GM23338 (cell line): ENCODE measurements around the gene KLHL5. TPM values are rescaled to one million over a fixed set of nuclear protein-coding genes. Genes with fewer than 3 reads are reported as not detected.

Source experiments
- ATAC-seq: fragments of 200-7000 bp; cut with Tn5 transposase; 3 replicates; pipeline ENCODE4 v1.9.1; 2020
- DNase-seq: peaks from one replicate; pipeline ENCODE4 v3.0.0-alpha.2; 2015; ENCODE audit warnings: low spot score
- H2AFZ ChIP-seq: fragments of 200-600 bp; sonication (generic); 2 replicates; pipeline ENCODE4 v1.8.0; 2016; ENCODE audit warnings: antibody characterized with exemption, mild to moderate bottlenecking, moderate library complexity
- H3F3A ChIP-seq: fragments of 200-600 bp; sonication (generic); replicated peaks from 2 replicates; pipeline ENCODE4 v1.8.0; 2017; ENCODE audit warnings: antibody characterized with exemption, mixed run types, low read depth
- H3K27ac ChIP-seq: fragments of 200-600 bp; sonication (generic); 2 replicates; pipeline ENCODE4 v1.6.1; 2016; ENCODE audit warnings: low read depth
- H3K27me3 ChIP-seq: fragments of 200-600 bp; sonication (generic); 2 replicates; pipeline ENCODE4 v1.8.0; 2016; ENCODE audit warnings: mild to moderate bottlenecking, mixed run types, moderate library complexity; ENCODE audit not compliant: insufficient read depth
- H3K36me3 ChIP-seq: fragments of 200-600 bp; sonication (generic); 2 replicates; pipeline ENCODE4 v1.8.0; 2016; ENCODE audit warnings: mild to moderate bottlenecking; ENCODE audit not compliant: insufficient read depth
- H3K4me1 ChIP-seq: fragments of 200-600 bp; sonication (generic); 2 replicates; pipeline ENCODE4 v1.8.0; 2016; ENCODE audit warnings: mild to moderate bottlenecking, moderate library complexity; ENCODE audit not compliant: insufficient read depth
- H3K4me2 ChIP-seq: fragments of 200-600 bp; sonication (generic); 2 replicates; pipeline ENCODE4 v1.7.1; 2017; ENCODE audit warnings: mixed run types
- H3K4me3 ChIP-seq: fragments of 200-600 bp; sonication (generic); 2 replicates; pipeline ENCODE4 v1.6.1; 2016; ENCODE audit warnings: mixed run types
- H3K79me2 ChIP-seq: fragments of 200-600 bp; sonication (generic); replicated peaks from 2 replicates; pipeline ENCODE4 v1.8.0; 2017; ENCODE audit warnings: mild to moderate bottlenecking; ENCODE audit not compliant: insufficient read depth
- H3K9me2 ChIP-seq: fragments of 200-600 bp; sonication (generic); 2 replicates; pipeline ENCODE4 v1.8.0; 2017; ENCODE audit not compliant: insufficient read depth
- H4K20me1 ChIP-seq: fragments of 200-600 bp; sonication (generic); replicated peaks from 2 replicates; pipeline ENCODE4 v1.8.0; 2017; ENCODE audit warnings: mild to moderate bottlenecking; ENCODE audit not compliant: insufficient read depth
- H3K27ac Mint-ChIP-seq: 2 replicates; pipeline ENCODE4 v1.8.0; 2020; ENCODE audit warnings: inconsistent platforms, mild to moderate bottlenecking, moderate library complexity, mixed read lengths
- H3K27me3 Mint-ChIP-seq: 3 replicates; pipeline ENCODE4 v1.8.0; 2022; ENCODE audit warnings: low read depth, mild to moderate bottlenecking, moderate library complexity, mixed read lengths, inconsistent platforms; ENCODE audit not compliant: insufficient read depth, poor library complexity
- H3K36me3 Mint-ChIP-seq: 3 replicates; pipeline ENCODE4 v1.8.0; 2021; ENCODE audit warnings: low read depth, mild to moderate bottlenecking, inconsistent platforms, moderate library complexity, mixed read lengths
- H3K4me1 Mint-ChIP-seq: 3 replicates; pipeline ENCODE4 v1.8.0; 2020; ENCODE audit warnings: mild to moderate bottlenecking, inconsistent platforms, mixed read lengths
- H3K4me3 Mint-ChIP-seq: 3 replicates; pipeline ENCODE4 v1.8.0; 2021; ENCODE audit warnings: moderate library complexity, mild to moderate bottlenecking, inconsistent platforms, mixed read lengths
- H3K9me3 Mint-ChIP-seq: 3 replicates; pipeline ENCODE4 v1.8.0; 2020; ENCODE audit warnings: moderate library complexity, mild to moderate bottlenecking, inconsistent platforms, mixed read lengths
- CREB1 ChIP-seq: fragments of 250-450 bp; sonication (Bioruptor Pico); IDR thresholded peaks from 2 replicates; pipeline ENCODE4 v1.5.0; 2020; ENCODE audit warnings: low read depth, mild to moderate bottlenecking, moderate library complexity
- EZH2 ChIP-seq: fragments of 200-600 bp; sonication (generic); IDR thresholded peaks from one replicate; pipeline ENCODE4 v1.8.0; 2017; ENCODE audit warnings: antibody characterized with exemption, mild to moderate bottlenecking, low read depth; ENCODE audit not compliant: unreplicated experiment
- EZH2phosphoT487 ChIP-seq: fragments of 200-600 bp; sonication (generic); IDR thresholded peaks from one replicate; pipeline ENCODE4 v1.8.1; 2018; ENCODE audit warnings: antibody characterized with exemption; ENCODE audit not compliant: unreplicated experiment
- JUNB ChIP-seq: IDR thresholded peaks from one replicate; pipeline ENCODE4 v1.6.1; 2016; ENCODE audit warnings: antibody characterized with exemption; ENCODE audit not compliant: unreplicated experiment
- NANOG ChIP-seq: IDR thresholded peaks from 2 replicates; pipeline ENCODE4 v1.6.1; 2016; ENCODE audit warnings: antibody characterized with exemption, borderline replicate concordance
- POLR2AphosphoS5 ChIP-seq: IDR thresholded peaks from 2 replicates; pipeline ENCODE4 v1.6.1; 2016; ENCODE audit warnings: antibody characterized with exemption, low read depth
- STAT1 ChIP-seq: IDR thresholded peaks from one replicate; pipeline ENCODE4 v1.6.1; 2016; ENCODE audit warnings: antibody characterized with exemption; ENCODE audit not compliant: unreplicated experiment
- ZNF114 ChIP-seq: fragments of 250-450 bp; sonication (Bioruptor Pico); IDR thresholded peaks from 2 replicates; pipeline ENCODE4 v1.5.0; 2020; ENCODE audit warnings: mild to moderate bottlenecking, moderate library complexity
- ZNF331 ChIP-seq: fragments of 250-450 bp; sonication (Bioruptor Pico); IDR thresholded peaks from 2 replicates; pipeline ENCODE4 v1.5.0; 2020; ENCODE audit warnings: low read depth, mild to moderate bottlenecking, moderate library complexity
- polyA plus RNA-seq: library from polyadenylated mRNA; unstranded; fragments of >200 nt; fragmentation: Nextera tagmentation; extraction: Ambion mirVana; gene quantifications from 2 replicates; pipeline ENCODE4 v1.2.1, GENCODE V29; 2016
- total RNA-seq: library from RNA; depleted of rRNA; stranded (reverse); fragments of >200 nt; shearing (Covaris generic); gene quantifications from 2 replicates; pipeline ENCODE4 v1.2.3, GENCODE V29; 2014
- TF ChIP-seq, protein P1 (sequence below): IDR thresholded peaks from one replicate; pipeline ENCODE4 v1.6.1; 2018; ENCODE audit warnings: antibody characterized with exemption; ENCODE audit not compliant: unreplicated experiment
- TF ChIP-seq, protein P2 (sequence below): fragments of 250-450 bp; sonication (Bioruptor Pico); IDR thresholded peaks from 2 replicates; pipeline ENCODE4 v1.5.0; 2020; ENCODE audit warnings: mild to moderate bottlenecking, moderate library complexity
- TF ChIP-seq, protein P3 (sequence below): IDR thresholded peaks from 2 replicates; pipeline ENCODE4 v1.6.1; 2016; ENCODE audit warnings: antibody characterized with exemption
- TF ChIP-seq, protein P4 (sequence below), 2 experiments: fragments of 200-600 bp in 1 of 2; sonication (generic) in 1 of 2; conservative IDR thresholded peaks; 2 replicates each; pipeline versions ENCODE4 v1.5.1 to v1.6.1; 2016 to 2017; ENCODE audit warnings: antibody characterized with exemption in 2 of 2, low read depth in 2 of 2, mild to moderate bottlenecking in 2 of 2, moderate library complexity in 1 of 2

The KLHL5 gene
- total and polyA plus RNA-seq, 2 experiments from 2014 or later, result 9.4 to 24.5 TPM

DNA sequence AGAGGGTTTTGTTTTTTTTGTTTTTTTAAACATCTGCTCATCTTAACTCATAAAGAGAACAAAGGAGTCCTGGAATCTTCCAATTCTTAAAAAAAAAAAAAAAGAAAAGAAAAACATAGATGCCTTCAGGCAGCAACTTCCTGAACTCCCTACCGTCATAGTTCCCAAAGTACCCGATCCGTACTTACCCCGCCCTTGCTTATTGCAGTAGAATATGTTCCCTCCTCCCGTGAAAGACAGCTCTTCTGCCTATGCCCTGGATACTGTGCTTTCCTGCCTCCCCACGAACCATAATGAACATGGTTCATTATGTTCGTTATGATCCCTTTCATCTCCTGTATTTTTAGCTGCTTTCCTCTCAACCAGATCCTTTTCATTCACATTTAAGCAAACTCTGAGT, 40.3 kb downstream of the KLHL5 start:
- Histone ChIP-seq H3K4me3 (no peak overlapping the region), H3F3A (no peaks in the 10 kb centered on the region), H3K27me3 (no peaks in the 10 kb centered on the region), H3K27ac (no peak overlapping the region), H3K4me1 (no peaks in the 10 kb centered on the region), H2AFZ (no peak overlapping the region), H3K4me2 (no peak overlapping the region), H3K36me3 (0 out of 2 replicates have a peak, but pooled peaks cover 3% of the 10 kb centered on the region), H3K9me2 (no peaks in the 10 kb centered on the region), H3K79me2 (no peaks in the 10 kb centered on the region), H4K20me1 (peaks cover 2% of the 10 kb centered on the region; the same call in 1 of the 2 replicates)
- Mint-ChIP-seq H3K27ac (no peak overlapping the region), H3K4me3 (no peak overlapping the region), H3K27me3 (peaks cover 4% of the 10 kb centered on the region), H3K9me3 (no peaks in the 10 kb centered on the region; the same call in 2 of the 3 replicates), H3K36me3 (peaks cover 11% of the 10 kb centered on the region), H3K4me1 (peaks cover 6% of the 10 kb centered on the region; the same call in 2 of the 3 replicates)
- TF ChIP-seq, protein P1, sequence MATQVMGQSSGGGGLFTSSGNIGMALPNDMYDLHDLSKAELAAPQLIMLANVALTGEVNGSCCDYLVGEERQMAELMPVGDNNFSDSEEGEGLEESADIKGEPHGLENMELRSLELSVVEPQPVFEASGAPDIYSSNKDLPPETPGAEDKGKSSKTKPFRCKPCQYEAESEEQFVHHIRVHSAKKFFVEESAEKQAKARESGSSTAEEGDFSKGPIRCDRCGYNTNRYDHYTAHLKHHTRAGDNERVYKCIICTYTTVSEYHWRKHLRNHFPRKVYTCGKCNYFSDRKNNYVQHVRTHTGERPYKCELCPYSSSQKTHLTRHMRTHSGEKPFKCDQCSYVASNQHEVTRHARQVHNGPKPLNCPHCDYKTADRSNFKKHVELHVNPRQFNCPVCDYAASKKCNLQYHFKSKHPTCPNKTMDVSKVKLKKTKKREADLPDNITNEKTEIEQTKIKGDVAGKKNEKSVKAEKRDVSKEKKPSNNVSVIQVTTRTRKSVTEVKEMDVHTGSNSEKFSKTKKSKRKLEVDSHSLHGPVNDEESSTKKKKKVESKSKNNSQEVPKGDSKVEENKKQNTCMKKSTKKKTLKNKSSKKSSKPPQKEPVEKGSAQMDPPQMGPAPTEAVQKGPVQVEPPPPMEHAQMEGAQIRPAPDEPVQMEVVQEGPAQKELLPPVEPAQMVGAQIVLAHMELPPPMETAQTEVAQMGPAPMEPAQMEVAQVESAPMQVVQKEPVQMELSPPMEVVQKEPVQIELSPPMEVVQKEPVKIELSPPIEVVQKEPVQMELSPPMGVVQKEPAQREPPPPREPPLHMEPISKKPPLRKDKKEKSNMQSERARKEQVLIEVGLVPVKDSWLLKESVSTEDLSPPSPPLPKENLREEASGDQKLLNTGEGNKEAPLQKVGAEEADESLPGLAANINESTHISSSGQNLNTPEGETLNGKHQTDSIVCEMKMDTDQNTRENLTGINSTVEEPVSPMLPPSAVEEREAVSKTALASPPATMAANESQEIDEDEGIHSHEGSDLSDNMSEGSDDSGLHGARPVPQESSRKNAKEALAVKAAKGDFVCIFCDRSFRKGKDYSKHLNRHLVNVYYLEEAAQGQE, result no peak
- TF ChIP-seq, protein P2, sequence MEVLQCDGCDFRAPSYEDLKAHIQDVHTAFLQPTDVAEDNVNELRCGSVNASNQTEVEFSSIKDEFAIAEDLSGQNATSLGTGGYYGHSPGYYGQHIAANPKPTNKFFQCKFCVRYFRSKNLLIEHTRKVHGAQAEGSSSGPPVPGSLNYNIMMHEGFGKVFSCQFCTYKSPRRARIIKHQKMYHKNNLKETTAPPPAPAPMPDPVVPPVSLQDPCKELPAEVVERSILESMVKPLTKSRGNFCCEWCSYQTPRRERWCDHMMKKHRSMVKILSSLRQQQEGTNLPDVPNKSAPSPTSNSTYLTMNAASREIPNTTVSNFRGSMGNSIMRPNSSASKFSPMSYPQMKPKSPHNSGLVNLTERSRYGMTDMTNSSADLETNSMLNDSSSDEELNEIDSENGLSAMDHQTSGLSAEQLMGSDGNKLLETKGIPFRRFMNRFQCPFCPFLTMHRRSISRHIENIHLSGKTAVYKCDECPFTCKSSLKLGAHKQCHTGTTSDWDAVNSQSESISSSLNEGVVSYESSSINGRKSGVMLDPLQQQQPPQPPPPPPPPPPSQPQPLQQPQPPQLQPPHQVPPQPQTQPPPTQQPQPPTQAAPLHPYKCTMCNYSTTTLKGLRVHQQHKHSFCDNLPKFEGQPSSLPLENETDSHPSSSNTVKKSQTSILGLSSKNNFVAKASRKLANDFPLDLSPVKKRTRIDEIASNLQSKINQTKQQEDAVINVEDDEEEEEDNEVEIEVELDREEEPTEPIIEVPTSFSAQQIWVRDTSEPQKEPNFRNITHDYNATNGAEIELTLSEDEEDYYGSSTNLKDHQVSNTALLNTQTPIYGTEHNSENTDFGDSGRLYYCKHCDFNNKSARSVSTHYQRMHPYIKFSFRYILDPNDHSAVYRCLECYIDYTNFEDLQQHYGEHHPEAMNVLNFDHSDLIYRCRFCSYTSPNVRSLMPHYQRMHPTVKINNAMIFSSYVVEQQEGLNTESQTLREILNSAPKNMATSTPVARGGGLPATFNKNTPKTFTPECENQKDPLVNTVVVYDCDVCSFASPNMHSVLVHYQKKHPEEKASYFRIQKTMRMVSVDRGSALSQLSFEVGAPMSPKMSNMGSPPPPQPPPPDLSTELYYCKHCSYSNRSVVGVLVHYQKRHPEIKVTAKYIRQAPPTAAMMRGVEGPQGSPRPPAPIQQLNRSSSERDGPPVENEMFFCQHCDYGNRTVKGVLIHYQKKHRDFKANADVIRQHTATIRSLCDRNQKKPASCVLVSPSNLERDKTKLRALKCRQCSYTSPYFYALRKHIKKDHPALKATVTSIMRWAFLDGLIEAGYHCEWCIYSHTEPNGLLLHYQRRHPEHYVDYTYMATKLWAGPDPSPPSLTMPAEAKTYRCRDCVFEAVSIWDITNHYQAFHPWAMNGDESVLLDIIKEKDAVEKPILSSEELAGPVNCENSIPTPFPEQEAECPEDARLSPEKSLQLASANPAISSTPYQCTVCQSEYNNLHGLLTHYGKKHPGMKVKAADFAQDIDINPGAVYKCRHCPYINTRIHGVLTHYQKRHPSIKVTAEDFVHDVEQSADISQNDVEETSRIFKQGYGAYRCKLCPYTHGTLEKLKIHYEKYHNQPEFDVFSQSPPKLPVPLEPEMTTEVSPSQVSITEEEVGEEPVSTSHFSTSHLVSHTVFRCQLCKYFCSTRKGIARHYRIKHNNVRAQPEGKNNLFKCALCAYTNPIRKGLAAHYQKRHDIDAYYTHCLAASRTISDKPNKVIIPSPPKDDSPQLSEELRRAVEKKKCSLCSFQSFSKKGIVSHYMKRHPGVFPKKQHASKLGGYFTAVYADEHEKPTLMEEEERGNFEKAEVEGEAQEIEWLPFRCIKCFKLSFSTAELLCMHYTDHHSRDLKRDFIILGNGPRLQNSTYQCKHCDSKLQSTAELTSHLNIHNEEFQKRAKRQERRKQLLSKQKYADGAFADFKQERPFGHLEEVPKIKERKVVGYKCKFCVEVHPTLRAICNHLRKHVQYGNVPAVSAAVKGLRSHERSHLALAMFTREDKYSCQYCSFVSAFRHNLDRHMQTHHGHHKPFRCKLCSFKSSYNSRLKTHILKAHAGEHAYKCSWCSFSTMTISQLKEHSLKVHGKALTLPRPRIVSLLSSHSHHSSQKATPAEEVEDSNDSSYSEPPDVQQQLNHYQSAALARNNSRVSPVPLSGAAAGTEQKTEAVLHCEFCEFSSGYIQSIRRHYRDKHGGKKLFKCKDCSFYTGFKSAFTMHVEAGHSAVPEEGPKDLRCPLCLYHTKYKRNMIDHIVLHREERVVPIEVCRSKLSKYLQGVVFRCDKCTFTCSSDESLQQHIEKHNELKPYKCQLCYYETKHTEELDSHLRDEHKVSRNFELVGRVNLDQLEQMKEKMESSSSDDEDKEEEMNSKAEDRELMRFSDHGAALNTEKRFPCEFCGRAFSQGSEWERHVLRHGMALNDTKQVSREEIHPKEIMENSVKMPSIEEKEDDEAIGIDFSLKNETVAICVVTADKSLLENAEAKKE (CRISPR knock-in tag), result no peak
- no peak for TF ChIP-seq JUNB
- TF ChIP-seq, protein P3, sequence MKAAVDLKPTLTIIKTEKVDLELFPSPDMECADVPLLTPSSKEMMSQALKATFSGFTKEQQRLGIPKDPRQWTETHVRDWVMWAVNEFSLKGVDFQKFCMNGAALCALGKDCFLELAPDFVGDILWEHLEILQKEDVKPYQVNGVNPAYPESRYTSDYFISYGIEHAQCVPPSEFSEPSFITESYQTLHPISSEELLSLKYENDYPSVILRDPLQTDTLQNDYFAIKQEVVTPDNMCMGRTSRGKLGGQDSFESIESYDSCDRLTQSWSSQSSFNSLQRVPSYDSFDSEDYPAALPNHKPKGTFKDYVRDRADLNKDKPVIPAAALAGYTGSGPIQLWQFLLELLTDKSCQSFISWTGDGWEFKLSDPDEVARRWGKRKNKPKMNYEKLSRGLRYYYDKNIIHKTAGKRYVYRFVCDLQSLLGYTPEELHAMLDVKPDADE, result no peak
- TF ChIP-seq, protein P4, sequence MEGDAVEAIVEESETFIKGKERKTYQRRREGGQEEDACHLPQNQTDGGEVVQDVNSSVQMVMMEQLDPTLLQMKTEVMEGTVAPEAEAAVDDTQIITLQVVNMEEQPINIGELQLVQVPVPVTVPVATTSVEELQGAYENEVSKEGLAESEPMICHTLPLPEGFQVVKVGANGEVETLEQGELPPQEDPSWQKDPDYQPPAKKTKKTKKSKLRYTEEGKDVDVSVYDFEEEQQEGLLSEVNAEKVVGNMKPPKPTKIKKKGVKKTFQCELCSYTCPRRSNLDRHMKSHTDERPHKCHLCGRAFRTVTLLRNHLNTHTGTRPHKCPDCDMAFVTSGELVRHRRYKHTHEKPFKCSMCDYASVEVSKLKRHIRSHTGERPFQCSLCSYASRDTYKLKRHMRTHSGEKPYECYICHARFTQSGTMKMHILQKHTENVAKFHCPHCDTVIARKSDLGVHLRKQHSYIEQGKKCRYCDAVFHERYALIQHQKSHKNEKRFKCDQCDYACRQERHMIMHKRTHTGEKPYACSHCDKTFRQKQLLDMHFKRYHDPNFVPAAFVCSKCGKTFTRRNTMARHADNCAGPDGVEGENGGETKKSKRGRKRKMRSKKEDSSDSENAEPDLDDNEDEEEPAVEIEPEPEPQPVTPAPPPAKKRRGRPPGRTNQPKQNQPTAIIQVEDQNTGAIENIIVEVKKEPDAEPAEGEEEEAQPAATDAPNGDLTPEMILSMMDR (conservative IDR thresholded peaks at IDR 0.05; ENCODE audit: low read depth in 2 of 2), result no peak
- no peak for TF ChIP-seq STAT1
- no peak for TF ChIP-seq NANOG
- TF ChIP-seq ZNF114 (CRISPR knock-in tag), result no peak
- TF ChIP-seq EZH2, result no peak
- no peak for TF ChIP-seq EZH2phosphoT487
- no peak for TF ChIP-seq POLR2AphosphoS5
- no peak for TF ChIP-seq ZNF331 (CRISPR knock-in tag)
- TF ChIP-seq CREB1 (CRISPR knock-in tag), result no peak
- DNase-seq (no peak), ATAC-seq (no peak)
